ENCODE measurements around the gene GALNT18.

DNA sequence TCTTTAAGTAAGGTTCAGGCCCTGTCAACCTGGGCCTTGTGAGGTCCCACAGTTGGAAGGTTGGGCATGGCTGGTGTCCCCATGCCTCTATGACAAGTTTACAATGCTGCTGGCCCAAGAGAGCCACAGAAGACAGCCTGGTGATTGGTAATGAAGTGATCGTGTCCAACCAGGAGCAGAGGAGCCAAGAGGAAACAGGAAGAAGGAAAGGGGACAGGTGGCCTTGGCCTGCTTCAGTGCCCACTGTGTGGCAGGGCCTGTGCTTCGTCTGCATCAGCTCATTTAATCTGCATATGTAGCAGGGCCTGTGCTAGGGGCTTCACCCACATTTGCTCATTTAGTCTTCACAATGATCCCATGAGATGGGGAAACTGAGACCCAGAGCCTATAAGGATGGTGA lies 226.7 kb downstream of the GALNT18 start:
- TF ChIP-seq, protein P1, sequence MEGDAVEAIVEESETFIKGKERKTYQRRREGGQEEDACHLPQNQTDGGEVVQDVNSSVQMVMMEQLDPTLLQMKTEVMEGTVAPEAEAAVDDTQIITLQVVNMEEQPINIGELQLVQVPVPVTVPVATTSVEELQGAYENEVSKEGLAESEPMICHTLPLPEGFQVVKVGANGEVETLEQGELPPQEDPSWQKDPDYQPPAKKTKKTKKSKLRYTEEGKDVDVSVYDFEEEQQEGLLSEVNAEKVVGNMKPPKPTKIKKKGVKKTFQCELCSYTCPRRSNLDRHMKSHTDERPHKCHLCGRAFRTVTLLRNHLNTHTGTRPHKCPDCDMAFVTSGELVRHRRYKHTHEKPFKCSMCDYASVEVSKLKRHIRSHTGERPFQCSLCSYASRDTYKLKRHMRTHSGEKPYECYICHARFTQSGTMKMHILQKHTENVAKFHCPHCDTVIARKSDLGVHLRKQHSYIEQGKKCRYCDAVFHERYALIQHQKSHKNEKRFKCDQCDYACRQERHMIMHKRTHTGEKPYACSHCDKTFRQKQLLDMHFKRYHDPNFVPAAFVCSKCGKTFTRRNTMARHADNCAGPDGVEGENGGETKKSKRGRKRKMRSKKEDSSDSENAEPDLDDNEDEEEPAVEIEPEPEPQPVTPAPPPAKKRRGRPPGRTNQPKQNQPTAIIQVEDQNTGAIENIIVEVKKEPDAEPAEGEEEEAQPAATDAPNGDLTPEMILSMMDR (IDR thresholded peaks at IDR 0.05) = no peak
- TF ChIP-seq POLR2A (IDR thresholded peaks at IDR 0.05) = no peak

Data from breast epithelium (tissue), 3 donors.